Kidney capillary endothelial cell (primary cell): ENCODE measurements around the gene JARID2.

Source experiments
- DNase-seq: peaks from one replicate; pipeline ENCODE4 v3.0.0-alpha.2; 2018; ENCODE audit warnings: low spot score

The JARID2 gene

DNA sequence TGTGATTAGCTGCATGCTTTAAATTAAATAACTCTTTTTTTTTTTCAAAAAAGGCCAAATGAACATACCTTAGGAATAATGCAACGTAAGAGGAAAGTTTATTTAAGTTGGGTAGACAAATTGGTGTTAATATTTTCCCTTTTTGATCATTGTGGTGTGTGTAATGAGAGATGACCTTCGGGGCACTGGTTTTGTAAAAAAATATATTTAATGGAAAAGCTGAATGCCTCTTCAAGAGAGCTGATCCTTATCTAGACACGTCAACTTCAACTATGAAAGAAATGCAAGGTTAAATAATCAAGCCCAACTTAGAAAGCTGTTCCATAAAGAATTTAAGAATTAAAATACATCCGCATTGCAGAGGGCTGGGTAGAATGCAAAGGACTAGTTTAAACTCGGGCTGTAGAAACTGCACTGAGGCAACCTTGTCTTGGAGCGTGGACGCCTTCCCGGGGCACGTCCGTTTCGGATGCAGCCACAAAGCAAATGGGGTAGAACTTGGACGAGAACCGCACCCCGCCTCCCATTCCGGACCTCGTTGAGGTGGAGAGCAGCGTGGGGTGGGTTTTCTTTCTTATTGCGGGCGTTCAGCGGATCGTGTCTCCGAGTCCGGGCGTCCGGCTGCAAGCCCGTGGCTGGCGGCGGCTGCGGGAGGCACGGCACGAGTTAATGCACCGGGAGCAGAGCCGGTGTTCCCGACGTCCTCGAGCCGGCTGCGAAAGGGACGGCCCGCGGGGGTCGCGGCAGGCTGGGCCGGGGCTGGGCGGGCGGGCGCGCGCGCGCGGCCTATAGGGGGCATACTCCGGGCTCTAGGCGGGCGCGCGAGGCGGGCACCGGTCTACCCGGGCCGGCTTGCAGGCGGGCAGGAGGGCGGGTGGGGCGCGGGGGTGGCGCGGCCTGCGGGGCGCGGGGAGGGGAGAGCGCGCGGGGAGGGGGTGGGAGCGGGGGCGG lies 1.9 kb downstream of the JARID2 start:
- DNase-seq, result no peak

GRCh38 chr6:15248451-15249370 lies 2.8 kb downstream of the JARID2 start:
- peak; percentile 82 for DNase-seq

GRCh38 chr6:15249371-15250019 lies 3.6 kb downstream of the JARID2 start:
- no peak for DNase-seq

DNA sequence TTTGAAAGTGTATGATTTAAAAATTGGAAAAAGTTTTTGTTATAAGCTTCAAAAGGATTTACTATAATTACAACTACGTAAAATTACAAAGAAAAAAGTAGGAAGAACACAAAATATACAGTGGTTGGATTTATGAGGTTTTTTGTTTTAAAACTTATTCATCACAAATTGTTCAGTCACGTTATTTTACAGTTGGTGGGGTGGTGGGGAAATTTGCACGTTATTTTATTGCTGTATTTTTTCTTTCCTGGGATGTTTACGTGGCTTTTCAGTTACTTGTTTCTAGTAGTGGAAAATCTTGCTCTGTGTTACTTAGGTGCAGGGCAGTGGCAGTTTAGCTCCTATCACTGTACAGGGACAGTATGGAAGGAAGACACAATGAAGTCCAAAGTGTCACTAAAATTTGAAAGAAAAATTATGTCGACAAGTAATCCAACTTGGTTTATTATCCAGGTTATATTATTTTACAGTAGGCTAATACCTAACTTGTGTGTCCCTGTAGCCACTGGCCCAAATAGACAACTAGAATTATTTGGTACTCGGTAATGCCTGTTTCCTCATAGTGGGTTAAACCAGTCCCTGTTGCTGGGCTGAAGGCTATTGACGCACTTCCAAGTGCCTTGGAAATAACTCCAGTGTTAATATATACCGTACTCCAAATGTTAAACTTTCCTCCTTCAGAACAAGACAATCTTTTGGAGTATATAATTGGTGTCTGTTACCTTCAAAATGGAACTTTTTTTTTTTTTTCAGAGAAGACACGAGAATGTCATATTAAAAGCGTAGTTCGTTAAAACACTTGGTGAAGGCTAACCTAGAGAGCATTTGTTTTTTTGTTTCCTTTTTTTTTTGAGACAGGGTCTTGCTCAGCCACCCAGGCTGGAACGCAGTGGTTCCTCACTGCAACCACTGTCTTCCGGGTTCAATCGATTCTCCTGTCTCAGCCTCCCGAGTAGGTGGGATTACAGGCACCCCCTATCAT lies 4.6 kb downstream of the JARID2 start:
- no peak for DNase-seq

- no peak for DNase-seq
Observed at GRCh38 chr6:15252195-15252594, 6.3 kb downstream of the JARID2 start.

GRCh38 chr6:15253203-15254022 lies 7.5 kb downstream of the JARID2 start:
- no peak for DNase-seq

DNA sequence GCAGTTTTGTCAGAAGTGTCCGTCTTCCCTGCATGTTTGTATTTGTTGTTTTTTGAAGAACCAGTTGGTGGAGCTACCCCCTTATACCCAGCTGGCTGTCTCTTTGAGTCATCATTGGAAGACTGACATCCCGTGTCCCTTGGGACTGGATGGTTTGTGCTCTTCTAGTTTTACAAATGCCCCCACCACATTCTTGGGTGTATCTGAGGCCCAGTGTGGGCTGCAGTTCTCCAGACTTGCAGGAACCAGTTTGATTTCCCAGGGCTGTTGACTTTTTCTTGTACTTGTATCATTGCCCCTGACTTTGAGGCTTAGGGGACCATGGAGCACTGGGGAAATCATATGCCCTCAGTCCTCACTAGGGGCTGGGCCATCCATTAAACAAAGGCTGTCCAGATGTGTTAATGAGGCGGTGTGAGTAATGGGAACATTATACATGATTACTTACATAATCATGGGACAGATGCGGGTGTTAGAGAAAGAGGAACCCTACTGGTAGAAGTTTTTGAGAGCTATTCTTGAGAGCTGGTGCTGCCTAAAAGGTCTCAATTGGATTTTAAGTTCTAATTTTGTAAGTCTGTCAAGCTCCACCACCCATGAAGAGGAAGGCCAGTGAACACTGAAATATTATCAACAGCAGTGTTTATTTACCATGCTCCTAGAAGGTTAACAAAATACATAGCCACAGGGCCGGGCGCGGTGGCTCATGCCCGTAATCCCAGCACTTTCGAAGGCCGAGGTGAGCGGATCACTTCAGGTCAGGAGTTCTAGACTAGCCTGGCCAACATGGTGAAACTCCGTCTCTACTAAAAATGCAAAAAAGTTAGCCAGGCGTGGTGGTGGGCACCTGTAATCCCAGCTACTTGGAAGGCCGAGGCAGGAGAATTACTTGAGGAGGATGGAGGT lies 8.5 kb downstream of the JARID2 start:
- no peak for DNase-seq

GRCh38 chr6:15255481-15255880 lies 9.6 kb downstream of the JARID2 start:
- no peak for DNase-seq

- DNase-seq, result no peak
Observed at GRCh38 chr6:15255909-15256395, 10.1 kb downstream of the JARID2 start.

DNA sequence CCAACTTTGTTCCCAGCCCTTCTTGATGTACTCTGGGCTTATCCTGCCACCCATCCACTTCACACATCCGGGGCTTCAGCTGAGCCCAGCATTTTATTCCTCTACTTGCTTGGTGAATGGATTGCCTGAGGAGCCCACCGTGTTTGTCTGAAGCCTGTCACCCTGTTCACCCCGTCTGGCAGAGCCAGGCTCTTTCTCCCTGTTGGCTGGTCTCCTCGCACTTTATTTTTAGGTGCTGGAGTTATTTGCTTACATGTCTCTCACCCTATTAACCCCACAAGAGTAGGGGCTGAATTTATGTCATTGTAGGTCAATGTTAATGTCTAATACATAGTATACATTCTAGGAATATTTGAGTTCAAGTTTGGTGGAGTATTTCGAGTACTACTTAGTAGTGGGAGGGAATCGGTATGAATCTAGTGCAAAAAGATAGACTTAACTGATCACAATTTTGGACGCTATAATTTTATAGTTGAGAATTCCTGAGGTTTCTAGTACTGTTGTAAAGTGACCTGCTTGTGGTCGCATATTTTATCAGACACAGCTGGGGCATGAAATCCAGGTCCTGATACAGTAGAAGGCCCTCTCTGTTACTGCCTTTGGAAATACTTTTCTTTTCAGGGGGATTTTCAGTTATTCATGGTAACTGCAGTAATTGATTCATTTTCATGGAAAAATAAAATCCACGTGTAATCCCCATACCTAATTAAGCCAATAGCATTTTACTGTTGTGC lies 10.8 kb downstream of the JARID2 start:
- no peak for DNase-seq

DNA sequence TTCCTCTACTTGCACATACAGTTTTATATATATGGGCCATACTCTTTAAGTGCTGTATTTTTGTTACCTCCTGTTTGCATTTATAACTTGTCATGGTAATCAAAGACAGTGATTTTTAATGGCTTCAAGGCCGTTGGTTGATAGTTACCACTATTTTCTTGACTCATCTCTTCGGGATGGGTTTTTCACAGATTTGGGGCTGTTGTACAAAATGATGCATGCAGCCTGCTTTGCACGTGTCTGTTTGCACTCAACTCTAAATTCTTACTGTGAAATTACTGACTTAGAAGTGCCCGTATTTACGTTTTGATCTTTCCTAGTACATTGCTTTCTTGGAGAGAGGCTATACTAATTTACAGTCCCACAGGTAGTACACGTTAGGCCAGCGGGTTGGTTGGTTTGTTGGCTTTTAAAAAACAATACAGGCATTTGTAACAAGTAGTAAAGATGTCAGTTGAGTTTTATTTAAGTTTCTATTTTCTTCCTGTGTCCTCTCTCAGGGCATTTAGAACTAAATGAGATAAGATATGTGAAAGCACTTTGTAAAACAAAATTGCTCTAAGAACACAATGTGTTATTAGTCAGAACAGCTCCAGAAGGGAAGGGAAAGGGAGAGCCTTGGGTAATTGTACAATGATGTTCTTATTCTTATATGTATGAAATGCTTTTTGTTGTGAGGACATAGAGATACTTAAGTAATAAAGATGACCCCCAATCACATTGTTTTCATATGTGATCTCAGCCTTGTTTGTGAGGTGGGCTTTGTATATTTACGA lies 11.7 kb downstream of the JARID2 start:
- no peak for DNase-seq

DNA sequence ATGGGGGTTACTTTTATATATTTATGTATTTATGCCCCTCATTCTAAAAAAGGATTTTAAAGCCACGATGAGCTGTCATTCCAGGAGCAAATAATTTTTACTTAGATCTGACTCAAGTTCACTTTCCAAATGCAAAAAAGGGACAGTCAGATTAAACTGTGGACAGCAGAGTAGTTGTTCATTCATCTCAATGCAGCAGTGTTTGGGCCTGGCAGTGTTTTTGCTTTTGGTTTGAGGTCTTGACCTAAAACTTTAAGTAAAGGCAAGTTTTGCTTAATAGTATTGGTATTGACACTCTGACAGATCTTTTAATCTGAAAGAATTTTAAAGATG lies 13.9 kb downstream of the JARID2 start:
- no peak for DNase-seq

GRCh38 chr6:15260099-15260821 lies 14.4 kb downstream of the JARID2 start:
- no peak for DNase-seq

DNA sequence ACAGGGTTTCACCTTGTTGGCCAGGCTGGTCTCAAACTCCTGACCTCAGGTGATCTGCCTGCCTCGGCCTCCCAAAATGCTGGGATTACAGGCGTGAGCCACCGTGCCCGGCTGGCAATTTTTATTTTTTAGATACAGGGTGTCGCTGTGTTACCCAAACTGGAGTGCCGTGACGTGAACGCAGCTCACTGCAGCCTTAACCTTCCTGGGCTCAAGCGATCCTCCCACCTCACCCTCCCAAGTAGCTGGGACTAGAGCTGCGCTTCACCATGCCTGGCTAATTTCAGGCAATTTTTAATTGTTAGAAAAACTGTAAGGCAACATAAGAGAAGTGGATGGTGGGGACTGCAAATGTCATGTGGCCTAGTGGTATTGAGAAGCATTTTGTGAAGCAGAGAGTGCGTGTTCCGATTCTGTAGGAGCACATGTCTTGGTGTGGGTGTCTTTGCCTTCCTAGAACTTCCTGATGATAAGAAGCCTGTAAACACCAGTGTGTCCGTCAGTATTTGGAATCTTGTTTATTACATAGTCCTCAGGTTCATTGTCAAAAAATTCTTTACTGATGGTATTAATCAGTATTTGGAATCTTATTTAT lies 18.0 kb downstream of the JARID2 start:
- no peak for DNase-seq

DNA sequence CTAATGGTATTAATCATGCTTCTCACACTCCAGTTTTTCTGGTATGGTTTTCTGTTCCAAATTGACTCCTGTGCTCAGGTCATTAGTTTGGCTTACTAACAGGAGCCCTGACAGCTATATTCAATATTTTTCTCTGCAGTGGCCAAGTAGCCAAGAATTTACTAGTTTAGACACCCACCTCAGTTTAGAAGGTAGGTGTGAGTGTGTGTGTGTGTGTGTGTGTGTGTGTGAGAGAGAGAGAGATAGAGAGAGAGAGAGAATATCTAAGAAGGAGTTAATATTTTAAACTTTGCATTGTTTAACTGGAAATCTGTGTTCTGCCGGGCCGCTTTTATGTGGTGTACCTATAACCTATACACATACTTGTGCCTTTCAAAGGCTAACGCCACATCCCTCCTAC lies 18.5 kb downstream of the JARID2 start:
- DNase-seq, result no peak
